ENCODE measurements around the gene SCN7A.

Gene SCN7A

DNA sequence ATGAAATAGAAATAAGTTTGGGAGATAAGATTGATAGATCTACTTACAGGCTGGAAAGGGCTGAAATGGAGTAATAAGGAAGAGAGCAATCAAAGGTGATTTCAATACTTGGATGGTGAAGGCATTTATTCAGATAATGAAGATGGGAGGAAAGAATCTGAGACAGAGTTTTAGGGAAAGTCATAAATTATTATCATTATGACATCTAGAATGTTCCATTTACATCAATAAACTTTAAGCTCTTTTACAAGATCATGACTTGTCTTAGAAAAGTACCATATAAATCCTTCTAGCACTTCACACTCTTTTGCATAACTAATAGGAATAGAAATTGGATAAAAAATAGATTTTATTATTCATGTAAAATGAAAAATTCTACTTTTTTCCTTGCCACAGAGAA is 120.5 kb downstream of the SCN7A start:
- no peaks in the 10 kb centered on the region for H3K9me2 ChIP-seq (replicated peaks; ENCODE audit: insufficient read depth, low read length)
- no peaks in the 10 kb centered on the region for H3K9me3 ChIP-seq (ENCODE audit: insufficient read depth, low read length)
- H3K9ac ChIP-seq (ENCODE audit: low read length), result no peak overlapping the region
- H3K27me3 ChIP-seq (ENCODE audit: low read length), result no peaks in the 10 kb centered on the region
- H3K4me3 ChIP-seq (ENCODE audit: insufficient read depth, low read length, poor library complexity, severe bottlenecking), result no peak overlapping the region
- H3K27ac ChIP-seq (ENCODE audit: low read depth, low read length), result no peak overlapping the region
- no peaks in the 10 kb centered on the region for H4K20me1 ChIP-seq (ENCODE audit: low read depth, low read length)
- TF ChIP-seq EZH2phosphoT487 (conservative IDR thresholded peaks at IDR 0.05; ENCODE audit: low read length), result no peak
- TF ChIP-seq, protein P1, sequence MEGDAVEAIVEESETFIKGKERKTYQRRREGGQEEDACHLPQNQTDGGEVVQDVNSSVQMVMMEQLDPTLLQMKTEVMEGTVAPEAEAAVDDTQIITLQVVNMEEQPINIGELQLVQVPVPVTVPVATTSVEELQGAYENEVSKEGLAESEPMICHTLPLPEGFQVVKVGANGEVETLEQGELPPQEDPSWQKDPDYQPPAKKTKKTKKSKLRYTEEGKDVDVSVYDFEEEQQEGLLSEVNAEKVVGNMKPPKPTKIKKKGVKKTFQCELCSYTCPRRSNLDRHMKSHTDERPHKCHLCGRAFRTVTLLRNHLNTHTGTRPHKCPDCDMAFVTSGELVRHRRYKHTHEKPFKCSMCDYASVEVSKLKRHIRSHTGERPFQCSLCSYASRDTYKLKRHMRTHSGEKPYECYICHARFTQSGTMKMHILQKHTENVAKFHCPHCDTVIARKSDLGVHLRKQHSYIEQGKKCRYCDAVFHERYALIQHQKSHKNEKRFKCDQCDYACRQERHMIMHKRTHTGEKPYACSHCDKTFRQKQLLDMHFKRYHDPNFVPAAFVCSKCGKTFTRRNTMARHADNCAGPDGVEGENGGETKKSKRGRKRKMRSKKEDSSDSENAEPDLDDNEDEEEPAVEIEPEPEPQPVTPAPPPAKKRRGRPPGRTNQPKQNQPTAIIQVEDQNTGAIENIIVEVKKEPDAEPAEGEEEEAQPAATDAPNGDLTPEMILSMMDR (IDR thresholded peaks at IDR 0.05; ENCODE audit: insufficient read depth, low read length, poor library complexity, severe bottlenecking), result no peak
- no peaks in the 10 kb centered on the region for H3K79me2 ChIP-seq (ENCODE audit: insufficient read depth, low read length)
- H3K4me2 ChIP-seq (ENCODE audit: low read depth, low read length, poor library complexity, severe bottlenecking), result no peak overlapping the region
- no peak overlapping the region for H2AFZ ChIP-seq (ENCODE audit: low read depth, low read length, severe bottlenecking)
- H3K36me3 ChIP-seq (ENCODE audit: low read length), result no peaks in the 10 kb centered on the region
- H3F3A ChIP-seq (ENCODE audit: insufficient read depth), result no peaks in the 10 kb centered on the region

DNA sequence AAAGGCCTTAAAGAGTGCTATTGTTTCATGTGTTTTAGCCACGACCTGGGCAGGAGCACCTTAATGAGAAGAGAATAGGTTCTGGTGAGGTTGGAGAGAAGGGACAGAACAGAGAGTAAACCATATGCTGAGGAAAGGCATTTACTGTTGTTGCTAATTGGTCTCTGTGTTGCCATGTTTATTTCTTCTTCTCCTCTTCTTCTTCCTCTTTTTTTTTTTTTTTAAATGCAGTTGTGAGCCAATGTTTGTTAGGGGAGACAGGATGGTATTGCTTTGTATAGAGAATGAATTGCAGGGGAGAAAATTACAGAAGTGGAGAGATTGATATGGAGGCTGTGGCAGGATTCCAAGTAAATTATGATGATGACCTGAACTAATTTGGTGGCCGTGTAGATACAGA is 120.9 kb downstream of the SCN7A start:
- Histone ChIP-seq H3K9me3 (ENCODE audit: insufficient read depth, low read length) (no peaks in the 10 kb centered on the region), H3K4me2 (ENCODE audit: low read depth, low read length, poor library complexity, severe bottlenecking) (no peak overlapping the region), H2AFZ (ENCODE audit: low read depth, low read length, severe bottlenecking) (no peak overlapping the region), H4K20me1 (ENCODE audit: low read depth, low read length) (no peaks in the 10 kb centered on the region), H3K27me3 (ENCODE audit: low read length) (no peaks in the 10 kb centered on the region), H3F3A (ENCODE audit: insufficient read depth) (no peaks in the 10 kb centered on the region), H3K79me2 (ENCODE audit: insufficient read depth, low read length) (no peaks in the 10 kb centered on the region), H3K9ac (ENCODE audit: low read length) (no peak overlapping the region), H3K4me3 (ENCODE audit: insufficient read depth, low read length, poor library complexity, severe bottlenecking) (no peak overlapping the region), H3K27ac (ENCODE audit: low read depth, low read length) (no peak overlapping the region), H3K9me2 (replicated peaks; ENCODE audit: insufficient read depth, low read length) (no peaks in the 10 kb centered on the region), H3K36me3 (ENCODE audit: low read length) (no peaks in the 10 kb centered on the region)
- TF ChIP-seq EZH2phosphoT487 (conservative IDR thresholded peaks at IDR 0.05; ENCODE audit: low read length), result no peak
- TF ChIP-seq, protein P1 (IDR thresholded peaks at IDR 0.05; ENCODE audit: insufficient read depth, low read length, poor library complexity, severe bottlenecking), result no peak

DNA sequence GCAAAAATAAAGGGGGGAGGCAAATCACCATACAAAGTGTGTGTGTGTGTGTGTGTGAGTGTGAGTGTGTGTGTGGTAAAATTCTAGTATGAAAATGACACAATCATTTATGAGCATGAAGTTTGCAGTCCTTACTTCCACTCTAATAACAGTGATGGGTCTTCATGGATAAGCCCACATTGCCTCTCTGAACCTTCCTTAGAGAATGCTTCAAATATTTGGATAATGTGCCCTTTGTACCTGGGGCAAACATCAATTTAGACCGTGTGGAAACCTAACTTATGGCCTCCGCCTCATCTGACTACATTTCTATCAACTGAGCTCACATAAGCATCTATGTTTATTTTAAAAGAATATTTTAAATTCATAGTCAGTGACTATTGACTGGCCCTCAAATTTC is 122.0 kb downstream of the SCN7A start:
- Histone ChIP-seq H3K9me3 (ENCODE audit: insufficient read depth, low read length) (no peaks in the 10 kb centered on the region), H4K20me1 (ENCODE audit: low read depth, low read length) (no peaks in the 10 kb centered on the region), H3K27me3 (ENCODE audit: low read length) (no peaks in the 10 kb centered on the region), H3F3A (ENCODE audit: insufficient read depth) (no peaks in the 10 kb centered on the region), H3K9me2 (replicated peaks; ENCODE audit: insufficient read depth, low read length) (no peaks in the 10 kb centered on the region), H3K4me3 (ENCODE audit: insufficient read depth, low read length, poor library complexity, severe bottlenecking) (no peak overlapping the region), H3K9ac (ENCODE audit: low read length) (no peak overlapping the region), H3K4me2 (ENCODE audit: low read depth, low read length, poor library complexity, severe bottlenecking) (no peak overlapping the region), H3K79me2 (ENCODE audit: insufficient read depth, low read length) (no peaks in the 10 kb centered on the region), H3K27ac (ENCODE audit: low read depth, low read length) (no peak overlapping the region), H2AFZ (ENCODE audit: low read depth, low read length, severe bottlenecking) (no peak overlapping the region), H3K36me3 (ENCODE audit: low read length) (no peaks in the 10 kb centered on the region)
- no peak for TF ChIP-seq EZH2phosphoT487 (conservative IDR thresholded peaks at IDR 0.05; ENCODE audit: low read length)
- TF ChIP-seq, protein P1 (IDR thresholded peaks at IDR 0.05; ENCODE audit: insufficient read depth, low read length, poor library complexity, severe bottlenecking), result no peak
